Fibroblast of peridontal ligament (primary cell): ENCODE data around the gene SPAG4.

ENCODE experiments used
- DNase-seq: peaks from one replicate; pipeline ENCODE4 v3.0.0-alpha.2; 2010; ENCODE audit errors: extremely low read depth

The SPAG4 gene

DNA sequence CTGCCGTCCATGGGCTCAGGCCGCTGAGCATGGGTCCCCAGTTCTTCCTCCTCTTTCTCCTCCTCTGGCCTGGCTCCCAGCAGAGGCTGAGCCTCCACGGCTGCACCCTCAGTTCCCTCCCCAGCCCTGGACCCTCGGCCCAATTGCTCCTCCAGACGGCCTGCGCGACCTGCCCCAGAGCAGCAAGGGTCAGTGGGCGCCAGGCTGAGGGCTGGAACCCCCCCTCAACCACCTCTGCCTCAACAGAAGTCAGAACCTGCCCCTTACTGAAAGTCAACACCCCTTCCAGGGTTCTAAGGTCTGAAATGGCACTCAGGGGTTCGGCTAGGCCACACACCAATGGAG lies 15.9 kb upstream of the SPAG4 start:
- DNase-seq, result no peak

DNA sequence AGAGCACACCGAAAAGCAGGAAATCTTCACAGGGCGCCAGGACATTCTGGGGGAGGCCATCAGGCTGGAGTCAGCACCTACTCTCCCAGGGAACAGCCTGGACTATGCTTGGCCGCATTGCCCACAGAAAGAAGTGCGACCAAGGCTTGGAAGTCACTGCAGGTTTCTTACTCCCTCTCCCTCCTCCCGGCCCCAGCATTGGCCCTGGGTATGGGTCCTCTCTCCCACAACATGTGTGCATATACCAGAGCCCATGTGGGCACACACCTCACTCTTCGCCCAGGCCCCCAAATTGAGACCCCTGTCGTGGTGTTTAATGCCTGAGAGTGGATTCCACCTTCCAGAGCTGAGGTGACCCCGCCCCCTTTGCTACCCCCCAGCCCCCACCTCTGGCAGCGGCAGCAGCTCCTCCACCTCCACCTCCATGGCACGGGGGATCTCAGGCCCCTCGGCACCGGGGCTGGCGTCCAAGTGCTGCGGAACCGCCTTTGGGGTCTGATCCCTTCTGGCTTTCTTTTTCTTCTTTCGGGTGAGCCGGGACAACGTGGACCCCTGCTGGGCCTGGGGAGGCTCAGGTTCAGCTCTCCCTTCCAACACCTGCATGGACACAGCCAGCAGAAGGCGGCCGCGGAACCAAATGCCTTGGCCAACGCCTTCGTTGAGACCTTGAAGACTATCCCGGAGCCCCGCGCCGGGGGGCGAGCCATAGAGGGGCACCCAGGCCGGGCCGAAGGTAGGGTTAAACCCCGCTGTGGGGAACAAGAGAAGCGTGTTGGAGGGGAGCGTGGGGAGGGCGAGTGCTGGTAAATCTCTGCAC lies 15.2 kb upstream of the SPAG4 start:
- no peak for DNase-seq

DNA sequence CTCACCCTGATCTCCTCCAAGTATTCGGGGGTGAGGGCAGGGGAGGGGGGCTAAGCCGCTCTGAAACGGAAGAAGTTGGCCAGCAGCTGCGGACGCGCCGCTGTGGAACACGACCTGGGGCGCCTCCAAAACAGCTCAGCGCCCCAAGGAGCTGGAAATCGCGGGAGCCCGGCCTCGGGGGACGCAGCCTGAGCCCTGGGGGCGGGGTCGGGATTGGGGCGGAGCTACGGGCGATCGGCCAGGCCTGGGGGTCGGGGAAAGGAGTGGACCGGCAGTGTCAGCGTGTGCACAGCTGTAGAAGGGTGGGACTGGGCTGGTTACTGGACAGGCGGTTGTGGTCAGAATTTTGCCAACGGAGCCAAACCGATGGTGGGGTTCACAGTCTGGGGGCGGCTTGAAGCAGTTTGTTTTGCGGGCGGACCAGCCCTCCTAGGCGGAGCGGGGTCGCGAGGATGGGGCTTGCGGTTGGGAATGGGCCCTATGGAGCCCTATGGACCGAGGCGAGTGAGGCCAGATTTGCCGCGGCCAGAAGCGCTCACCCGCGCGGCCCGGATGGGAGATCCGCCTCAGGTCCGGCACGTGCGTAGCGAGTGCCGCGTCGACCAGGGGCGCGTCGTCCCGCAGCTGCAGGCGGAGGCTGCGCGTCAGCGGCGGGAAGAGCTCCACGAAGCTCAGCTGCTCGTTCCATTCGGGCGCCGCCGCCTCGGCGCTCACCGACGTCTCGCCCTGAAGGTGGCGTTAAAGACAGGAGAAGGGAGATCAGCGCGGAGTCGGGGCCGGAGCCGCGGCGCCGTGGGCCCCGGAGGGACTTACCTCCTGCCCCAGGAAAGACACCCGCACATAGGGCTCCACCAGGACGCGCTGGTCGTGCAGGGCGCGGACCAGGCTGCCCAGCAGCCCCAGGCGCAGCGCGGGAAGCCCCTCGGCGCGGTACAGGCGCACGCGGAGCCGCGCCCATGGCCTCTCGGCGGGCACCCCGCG lies 14.3 kb upstream of the SPAG4 start:
- peak; percentile 56 for DNase-seq

DNA sequence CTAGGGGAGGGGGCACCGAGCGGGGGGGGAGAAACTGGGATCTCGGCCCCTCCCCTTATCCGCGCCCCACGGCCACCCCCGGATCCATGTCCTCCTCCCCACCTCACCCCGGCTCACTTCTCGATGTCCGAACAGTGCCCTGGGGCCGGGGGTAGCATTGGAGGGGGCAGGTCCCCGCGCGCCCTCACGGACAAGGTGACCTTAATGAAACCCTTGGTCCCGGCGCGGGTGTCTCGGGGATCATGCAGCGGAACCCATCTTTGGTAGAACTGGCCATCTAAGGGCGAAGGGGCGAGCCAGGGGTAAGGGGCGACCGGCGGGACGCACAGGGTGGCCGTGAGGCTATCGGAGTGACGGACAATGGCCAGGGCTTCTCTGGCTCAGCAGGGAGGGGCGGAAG lies 13.6 kb upstream of the SPAG4 start:
- DNase-seq, result no peak

DNA sequence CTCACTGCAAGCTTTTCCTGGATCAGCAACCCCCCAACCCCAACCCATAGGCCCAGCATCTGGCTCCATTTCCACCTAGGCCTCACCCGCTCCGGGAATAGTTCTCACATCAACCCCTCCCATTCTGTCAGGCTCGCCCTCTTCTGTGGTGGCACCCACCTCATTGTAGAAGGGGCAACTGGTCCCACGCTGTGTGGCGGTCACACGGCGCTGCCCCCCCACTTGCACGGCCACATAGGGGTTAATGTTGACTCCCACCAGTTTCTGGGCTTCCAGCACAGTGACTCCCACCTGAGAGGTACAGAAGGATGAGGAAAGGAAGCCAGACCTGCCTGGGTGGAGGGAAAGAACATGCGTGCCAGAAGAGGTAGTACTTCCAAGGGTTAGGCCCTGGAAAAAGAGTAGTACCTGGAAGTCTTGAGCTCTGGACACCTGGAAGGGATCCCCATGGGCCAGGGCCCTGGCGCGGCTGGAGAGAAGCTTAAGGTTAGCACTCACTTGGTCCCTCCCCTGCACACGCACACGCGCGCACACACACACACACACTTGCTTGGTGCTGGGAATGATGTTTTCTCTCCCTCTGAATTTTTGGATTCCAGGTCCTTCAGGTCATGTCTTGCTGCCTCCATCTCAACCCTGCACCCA lies 12.7 kb upstream of the SPAG4 start:
- no peak for DNase-seq

DNA sequence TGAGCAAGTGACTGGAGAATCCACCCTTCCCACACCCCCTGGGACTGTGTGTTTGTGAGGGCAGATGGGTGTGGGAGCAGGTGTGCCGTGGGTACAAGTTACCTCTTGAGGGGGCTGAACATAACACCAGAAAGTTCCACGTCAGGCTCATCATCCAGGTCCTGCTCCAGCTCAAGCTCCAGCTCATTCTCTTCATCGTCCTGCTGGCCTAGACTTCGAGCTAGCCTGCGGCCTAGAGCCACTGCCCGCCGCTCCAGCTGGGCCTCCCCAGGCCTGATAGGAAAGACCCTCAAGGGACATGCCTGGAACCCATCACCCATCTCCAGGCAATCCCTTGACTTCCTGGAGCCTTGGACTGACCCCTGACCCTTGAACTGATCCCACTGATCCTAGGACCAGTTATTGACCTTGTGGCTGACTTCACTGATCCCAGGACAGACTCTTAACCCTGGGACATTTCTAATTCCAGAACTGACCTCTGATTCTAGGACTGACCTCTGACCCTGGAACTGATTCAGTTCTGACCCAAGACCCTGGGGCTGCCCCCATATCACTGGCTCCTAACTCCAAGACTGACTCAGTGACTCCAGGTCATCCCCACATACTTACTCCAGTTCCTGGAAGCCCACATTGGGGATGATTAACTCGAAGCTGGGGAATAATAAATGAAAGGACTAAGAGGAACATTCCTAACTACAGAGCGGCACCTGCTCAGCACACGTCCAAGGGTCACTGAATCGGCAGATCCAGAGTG lies 11.8 kb upstream of the SPAG4 start:
- no peak for DNase-seq

DNA sequence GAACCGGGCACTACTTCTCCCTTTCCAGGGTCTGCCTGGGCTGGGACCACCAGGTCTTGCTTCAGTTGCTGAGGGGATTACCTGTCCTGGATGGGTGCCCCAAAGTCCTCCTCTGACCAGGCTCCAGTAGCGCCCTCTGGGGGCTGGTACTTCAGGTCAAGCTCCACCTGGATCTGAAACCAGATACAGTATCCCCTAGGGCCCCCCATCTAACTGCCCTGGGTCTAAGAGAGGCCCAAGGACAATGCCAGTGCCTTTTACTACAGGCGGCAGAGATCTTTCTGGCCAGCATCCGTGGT lies 11.2 kb upstream of the SPAG4 start:
- no peak for DNase-seq

DNA sequence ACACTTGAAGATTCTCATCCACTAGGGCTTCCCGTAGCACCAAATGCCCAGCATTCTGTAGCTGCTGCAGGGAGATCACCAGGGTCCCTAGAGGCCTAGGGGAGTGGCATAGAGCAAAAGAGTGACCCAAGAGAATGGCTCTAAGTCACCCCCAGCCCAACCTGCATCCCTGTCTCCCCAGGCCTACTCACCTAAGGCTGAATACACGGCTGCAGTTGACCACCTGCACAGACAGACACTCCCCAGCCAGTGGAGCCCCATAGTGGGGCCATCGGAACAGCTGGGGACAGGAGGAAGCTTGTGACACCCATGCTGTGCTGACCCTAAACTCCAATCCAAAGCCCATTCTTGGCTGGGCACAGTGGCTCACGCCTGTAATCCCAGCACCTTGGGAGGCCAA lies 9.5 kb upstream of the SPAG4 start:
- DNase-seq, result no peak

DNA sequence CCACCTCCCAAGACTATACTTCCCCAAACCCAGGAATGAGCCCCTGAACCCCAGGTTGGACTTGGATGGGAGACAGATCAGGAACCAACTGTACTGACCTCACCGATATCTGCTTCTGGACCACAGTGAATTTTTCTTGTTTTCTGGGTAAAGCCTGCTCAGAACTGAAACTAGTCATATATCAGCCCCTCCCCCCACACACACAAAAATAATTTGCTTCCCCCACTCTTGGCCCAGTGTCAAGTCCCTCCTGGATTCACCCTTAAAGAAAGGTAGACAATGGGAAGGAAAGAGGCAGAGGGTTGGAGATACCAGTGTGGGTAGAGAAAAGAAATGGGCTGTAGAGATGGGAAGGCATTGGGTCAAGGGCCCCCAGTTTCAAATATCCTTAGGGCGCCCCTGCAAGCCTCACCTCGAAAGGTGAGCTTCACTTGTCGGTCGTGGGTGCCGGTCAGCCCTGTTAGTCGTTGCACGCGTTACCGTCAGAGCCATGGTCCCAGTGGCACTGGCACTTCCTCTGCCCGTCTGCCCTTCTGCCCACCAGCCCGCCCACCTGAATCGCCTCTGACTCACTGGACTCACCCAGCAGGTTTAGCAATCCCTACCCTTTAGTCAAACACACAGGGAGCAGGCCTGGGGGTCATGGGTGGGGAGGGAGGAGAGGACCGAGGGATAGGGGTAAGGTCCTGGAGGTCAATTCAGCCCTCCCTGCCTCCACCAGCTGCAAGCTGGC lies 8.5 kb upstream of the SPAG4 start:
- no peak for DNase-seq

DNA sequence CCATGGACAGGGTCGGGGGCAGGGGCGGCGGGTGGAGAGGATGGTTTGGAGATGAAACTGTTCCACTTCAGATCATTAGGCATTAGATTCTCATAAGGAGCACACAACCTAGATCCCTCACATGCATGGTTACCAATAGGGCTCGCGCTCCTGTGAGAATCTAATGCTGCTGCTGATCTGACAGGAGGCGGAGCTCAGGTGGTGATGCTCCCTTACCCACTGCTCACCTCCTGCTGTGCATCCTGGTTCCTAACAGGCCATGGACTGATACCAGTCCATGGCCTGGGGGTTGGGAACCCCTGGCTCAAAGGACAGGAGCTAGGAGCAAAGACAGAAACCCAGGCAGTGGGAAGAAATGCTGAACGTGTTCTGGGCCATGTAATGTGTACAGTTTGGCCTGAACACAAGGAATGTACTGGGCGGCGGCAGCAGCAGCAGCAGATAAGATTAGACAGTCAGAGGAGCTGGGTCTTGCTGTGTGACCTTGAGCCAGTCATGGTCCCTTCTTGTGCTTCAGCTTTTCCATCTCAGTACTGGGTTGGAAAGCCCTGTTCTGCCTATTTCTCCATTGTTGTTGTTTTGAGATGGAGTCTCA lies 4.7 kb upstream of the SPAG4 start:
- DNase-seq, result no peak

DNA sequence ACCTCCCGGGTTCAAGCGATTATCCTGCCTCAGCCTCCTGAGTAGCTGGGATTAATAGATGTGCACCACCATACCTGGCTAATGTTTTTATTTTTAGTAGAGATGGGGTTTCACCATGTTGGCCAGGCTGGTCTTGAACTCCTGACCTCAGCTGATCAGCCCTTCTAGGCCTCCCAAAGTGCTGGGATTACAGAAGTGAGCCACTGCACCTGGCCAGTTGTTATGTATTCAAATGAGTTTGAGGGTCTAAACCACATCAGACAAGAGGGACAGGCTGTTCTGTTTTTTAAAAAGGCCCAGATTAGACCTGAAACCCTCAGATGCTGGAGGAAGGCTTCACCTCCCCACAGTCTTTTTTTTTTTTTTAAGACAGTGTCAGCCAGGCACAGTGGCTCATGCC lies 4.1 kb upstream of the SPAG4 start:
- no peak for DNase-seq

DNA sequence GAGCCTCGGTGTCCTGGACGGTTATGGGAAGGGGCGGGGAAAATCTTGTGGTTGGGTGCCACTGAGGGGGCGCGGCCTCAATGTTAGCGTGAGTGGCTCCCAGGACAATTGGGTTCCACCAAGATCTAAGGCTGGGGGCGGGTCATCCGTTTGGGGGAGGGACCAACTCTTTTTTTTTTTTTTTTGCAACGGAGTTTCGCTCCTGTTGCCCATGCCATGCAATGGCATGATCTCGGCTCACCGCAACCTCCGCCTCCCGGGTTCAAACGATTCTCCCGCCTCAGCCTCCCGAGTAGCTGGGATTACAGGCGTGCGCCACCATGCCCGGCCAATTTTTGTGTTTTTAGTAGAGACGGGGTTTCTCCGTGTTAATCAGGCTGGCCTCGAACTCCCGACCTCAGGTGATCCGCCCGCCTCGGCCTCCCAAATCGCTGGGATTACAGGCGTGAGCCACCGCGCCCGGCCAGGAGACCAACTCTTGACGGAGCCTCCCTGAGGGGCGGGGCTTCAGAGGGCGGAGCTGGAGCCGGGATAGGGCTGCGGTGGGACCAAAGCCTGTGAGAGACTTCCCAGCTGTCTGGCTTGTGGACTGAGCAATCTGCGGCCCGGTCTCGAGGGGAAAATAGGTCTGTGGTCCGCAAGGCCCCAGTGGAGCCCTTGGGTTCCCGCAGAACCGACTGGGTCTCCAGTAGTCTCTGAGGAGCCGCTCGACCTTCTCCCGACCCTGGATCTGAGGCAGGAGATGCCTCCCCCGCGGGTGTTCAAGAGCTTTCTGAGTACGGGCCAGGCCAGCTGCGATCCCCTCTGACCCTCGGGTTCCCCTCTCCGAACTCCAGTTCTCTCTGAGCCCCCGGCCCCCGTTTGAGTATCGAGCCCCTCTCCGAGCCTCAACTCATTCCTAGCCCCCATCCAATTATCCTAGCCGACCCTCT lies 1.1 kb downstream of the SPAG4 start:
- peak; percentile 99 for DNase-seq

DNA sequence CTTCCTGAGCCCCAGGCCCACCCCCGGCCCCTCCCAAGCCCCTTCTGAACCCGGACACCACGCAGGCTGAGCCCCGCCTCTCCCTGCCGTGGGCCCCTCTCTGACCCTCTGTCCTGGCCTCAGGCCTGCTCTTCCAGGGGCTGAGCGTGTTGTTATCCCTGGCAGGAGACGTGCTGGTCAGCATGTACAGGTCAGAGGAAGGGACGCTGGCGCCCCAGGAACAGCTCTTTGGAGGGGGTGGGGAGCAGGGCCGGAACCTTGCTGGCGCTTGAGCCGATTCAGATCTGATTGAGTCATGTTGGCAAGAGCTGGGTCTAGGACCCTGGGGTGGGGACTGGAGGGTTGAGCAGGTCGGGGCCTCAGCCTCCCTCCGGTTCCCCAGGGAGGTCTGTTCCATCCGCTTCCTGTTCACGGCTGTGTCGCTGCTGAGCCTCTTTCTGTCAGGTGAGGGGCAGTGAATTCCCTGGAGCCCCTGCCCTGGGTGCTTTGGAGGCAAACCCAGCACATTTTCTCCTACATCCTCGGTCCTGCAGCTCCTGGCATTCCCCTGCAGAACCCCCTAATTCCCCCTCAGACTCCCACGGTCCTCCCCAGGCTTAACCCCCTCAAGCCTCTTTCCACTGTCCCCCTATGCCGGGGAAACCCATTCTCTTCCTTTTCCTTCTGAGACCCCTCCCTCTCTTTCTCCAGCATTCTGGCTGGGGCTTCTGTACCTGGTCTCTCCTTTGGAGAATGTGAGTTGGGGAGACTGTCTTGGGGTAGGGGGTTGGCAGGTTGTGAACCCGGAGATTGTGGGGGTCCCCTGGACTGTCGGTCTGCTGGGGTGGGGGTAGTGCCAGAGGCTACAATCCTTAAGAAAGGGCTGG lies 2.0 kb downstream of the SPAG4 start:
- no peak for DNase-seq

DNA sequence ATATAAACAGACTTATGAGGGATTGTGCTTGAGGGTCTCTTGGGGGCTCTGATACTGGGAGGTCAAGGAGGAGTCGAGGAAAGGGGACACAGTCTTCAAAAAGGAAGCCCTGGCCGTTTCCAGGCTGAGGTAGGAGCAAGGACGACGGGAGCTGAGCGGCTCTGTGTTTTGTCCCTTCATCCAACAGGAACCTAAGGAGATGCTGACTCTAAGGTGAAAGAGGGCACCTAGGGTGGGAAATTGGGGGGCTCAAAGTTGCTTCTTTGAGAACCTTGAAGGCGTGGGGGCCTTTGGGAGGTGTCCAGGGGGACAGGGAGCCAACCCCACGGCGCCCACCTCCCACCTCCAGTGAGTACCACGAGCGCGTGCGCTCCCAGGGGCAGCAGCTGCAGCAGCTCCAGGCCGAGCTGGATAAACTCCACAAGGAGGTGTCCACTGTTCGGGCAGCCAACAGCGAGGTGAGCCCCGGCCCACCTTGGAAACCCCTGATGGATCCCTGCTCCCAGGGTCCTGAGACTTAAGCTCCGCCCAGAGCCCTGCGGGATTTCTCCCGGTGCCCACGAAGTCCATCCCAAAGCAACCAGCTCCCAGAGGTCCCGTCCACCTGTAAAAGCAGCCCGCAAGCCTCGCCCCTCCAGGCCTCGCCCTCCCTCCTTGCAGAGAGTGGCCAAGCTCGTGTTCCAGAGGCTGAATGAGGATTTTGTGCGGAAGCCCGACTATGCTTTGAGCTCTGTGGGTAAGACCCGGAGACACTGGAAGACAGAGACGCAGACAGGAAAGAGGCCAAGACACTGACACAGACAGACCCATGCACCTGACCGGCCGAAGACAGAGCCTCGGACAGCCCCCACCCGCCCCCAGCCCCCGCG lies 2.9 kb downstream of the SPAG4 start:
- DNase-seq, result peak; percentile 14

DNA sequence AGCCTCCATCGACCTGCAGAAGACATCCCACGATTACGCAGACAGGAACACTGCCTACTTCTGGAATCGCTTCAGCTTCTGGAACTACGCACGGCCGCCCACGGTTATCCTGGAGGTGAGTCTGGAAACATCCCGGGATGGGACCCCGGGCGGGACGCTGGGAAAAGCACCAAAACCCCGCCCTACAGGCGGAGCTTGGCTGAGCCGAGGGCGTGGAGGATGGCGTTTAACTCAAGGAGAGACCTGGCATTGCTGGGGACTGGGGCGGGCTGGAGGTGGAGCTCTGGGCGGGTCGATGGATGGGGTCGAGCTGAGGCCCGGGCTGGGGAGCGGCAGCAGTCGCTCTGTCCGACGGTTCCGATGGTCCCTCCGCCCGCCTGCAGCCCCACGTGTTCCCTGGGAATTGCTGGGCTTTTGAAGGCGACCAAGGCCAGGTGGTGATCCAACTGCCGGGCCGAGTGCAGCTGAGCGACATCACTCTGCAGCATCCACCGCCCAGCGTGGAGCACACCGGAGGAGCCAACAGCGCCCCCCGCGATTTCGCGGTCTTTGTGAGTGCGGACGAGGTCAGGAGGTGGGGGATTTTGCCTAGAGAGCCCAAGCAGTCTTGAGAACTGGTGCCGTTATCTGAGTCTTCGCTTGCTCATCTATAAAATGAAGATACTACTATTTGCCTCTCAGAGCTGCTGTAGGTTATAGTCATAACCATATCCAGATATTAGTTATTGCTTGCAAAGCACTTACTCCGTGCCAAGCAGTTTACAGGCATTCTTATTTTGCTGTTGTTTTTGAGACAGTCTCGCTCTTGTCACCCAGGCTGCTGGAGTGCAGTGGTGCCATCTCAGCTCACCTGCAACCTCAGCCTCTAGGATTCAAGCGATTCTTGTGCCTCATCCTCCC lies 3.8 kb downstream of the SPAG4 start:
- DNase-seq, result peak; percentile 61

DNA sequence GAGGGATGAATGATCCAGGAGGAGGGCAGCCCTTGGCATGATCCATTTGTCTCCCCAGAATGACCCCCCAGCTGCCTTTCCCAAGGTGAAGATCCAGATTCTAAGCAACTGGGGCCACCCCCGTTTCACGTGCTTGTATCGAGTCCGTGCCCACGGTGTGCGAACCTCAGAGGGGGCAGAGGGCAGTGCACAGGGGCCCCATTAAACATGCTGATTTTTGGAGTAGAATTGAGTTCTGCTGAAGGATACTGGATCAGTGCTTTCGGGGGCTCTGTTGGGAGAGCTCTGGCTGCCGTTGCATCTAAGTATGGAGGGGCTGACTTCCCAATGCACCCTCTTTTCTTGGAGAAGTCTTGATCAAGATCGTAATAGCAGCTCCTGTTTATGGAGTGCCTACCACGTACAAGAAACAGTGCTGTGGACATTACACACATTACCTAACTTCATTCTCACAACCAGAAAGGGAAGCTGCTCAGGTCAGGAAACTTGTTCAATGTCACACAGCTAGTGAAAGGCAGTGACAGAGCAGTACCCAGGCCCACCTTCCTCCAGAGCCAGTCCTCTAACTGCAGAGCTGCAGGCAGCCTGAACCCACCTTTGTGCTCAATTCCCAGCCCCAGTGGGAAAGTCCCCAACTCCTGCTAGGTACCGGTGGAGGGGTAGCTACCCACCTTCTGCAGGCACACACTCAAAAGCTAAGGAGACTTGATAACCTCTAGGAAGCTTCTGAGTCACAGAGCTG lies 5.4 kb downstream of the SPAG4 start:
- no peak for DNase-seq
